Calu3 (cell line): Measurements from ENCODE around the gene MREG. TPM values are rescaled to one million over a fixed set of nuclear protein-coding genes. Genes with fewer than 3 reads are reported as not detected.

Experiments used
- BruUV-seq: library from RNA; stranded (reverse); fragments of 400-500 nt; replicated peaks from 2 replicates; lab custom pipeline; 2021; lab: Mats Ljungman, UMichigan
- CTCF ChIA-PET: fragments of 300-600 bp; sonication (Branson Sonifier 250); formaldehyde crosslinking; loops from one replicate; lab custom pipeline; 2022; ENCODE audit warnings: antibody characterized with exemption; lab: Charles Lee
- DNase-seq: peaks from one replicate; pipeline ENCODE4 v3.0.0; 2022
- H3K27ac Mint-ChIP-seq: one replicate; pipeline ENCODE4 v1.8.0; 2022; ENCODE audit warnings: mixed read lengths; ENCODE audit not compliant: unreplicated experiment
- H3K27me3 Mint-ChIP-seq: one replicate; pipeline ENCODE4 v1.8.0; 2022; ENCODE audit warnings: mixed read lengths; ENCODE audit not compliant: unreplicated experiment
- H3K36me3 Mint-ChIP-seq: one replicate; pipeline ENCODE4 v1.8.0; 2022; ENCODE audit warnings: mild to moderate bottlenecking, moderate library complexity, mixed read lengths; ENCODE audit not compliant: insufficient read depth, unreplicated experiment
- H3K4me1 Mint-ChIP-seq: one replicate; pipeline ENCODE4 v1.8.0; 2022; ENCODE audit warnings: mild to moderate bottlenecking, low read depth, mixed read lengths; ENCODE audit not compliant: unreplicated experiment
- H3K4me3 Mint-ChIP-seq: one replicate; pipeline ENCODE4 v1.8.0; 2022; ENCODE audit warnings: mild to moderate bottlenecking, low read depth, moderate library complexity, mixed read lengths; ENCODE audit not compliant: unreplicated experiment
- H3K9me3 Mint-ChIP-seq: one replicate; pipeline ENCODE4 v1.8.0; 2022; ENCODE audit warnings: low read depth, mixed read lengths; ENCODE audit not compliant: unreplicated experiment
- intact Hi-C: fragments of 100-400 bp; cut with micrococcal nuclease; formaldehyde crosslinking; loops from one replicate; pipeline ENCODE4 v1.10.0; 2022; ENCODE audit not compliant: unreplicated experiment
- total RNA-seq: library from RNA; stranded (reverse); gene quantifications from 2 replicates; pipeline ENCODE4 v1.2.3, GENCODE V29; 2022
- TF ChIP-seq, protein P1 (sequence below): fragments of 200-600 bp; IDR thresholded peaks from one replicate; pipeline ENCODE4 v1.8.0; 2022; ENCODE audit warnings: antibody characterized with exemption; ENCODE audit not compliant: unreplicated experiment

Gene MREG
- total RNA-seq, 1 experiment from 2014 or later, result 29.7 TPM

DNA sequence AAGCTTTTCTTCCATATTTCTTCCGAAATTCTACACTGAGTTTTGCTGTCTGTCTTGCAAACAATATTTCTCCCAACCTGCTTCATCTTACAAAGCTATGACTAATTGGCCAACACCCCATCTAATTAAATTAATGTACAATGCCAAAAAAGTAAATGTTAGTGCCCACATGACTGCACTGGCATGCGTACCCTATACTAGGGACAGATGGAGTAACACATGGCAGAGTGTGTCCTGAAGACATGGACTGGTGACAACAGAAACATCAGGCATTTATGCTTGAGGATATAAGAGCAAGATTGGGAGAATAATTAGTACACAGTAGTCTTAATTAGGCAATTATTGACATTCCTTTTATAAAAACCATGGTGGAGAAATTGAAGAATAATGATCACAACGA lies 66.8 kb downstream of the MREG start:
- peaks cover 7% of the 10 kb centered on the region for H3K4me1 Mint-ChIP-seq
- CTCF ChIA-PET, result no interaction called here
- no peaks in the 10 kb centered on the region for H3K9me3 Mint-ChIP-seq
- no TSS peak for BruUV-seq
- H3K36me3 Mint-ChIP-seq, result peaks cover 6% of the 10 kb centered on the region
- H3K27ac Mint-ChIP-seq, result no peak overlapping the region
- H3K4me3 Mint-ChIP-seq, result no peak overlapping the region
- TF ChIP-seq, protein P1, sequence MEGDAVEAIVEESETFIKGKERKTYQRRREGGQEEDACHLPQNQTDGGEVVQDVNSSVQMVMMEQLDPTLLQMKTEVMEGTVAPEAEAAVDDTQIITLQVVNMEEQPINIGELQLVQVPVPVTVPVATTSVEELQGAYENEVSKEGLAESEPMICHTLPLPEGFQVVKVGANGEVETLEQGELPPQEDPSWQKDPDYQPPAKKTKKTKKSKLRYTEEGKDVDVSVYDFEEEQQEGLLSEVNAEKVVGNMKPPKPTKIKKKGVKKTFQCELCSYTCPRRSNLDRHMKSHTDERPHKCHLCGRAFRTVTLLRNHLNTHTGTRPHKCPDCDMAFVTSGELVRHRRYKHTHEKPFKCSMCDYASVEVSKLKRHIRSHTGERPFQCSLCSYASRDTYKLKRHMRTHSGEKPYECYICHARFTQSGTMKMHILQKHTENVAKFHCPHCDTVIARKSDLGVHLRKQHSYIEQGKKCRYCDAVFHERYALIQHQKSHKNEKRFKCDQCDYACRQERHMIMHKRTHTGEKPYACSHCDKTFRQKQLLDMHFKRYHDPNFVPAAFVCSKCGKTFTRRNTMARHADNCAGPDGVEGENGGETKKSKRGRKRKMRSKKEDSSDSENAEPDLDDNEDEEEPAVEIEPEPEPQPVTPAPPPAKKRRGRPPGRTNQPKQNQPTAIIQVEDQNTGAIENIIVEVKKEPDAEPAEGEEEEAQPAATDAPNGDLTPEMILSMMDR, result no peak
- no peak for DNase-seq
- H3K27me3 Mint-ChIP-seq, result no peaks in the 10 kb centered on the region
- intact Hi-C loops, result no loop called here

DNA sequence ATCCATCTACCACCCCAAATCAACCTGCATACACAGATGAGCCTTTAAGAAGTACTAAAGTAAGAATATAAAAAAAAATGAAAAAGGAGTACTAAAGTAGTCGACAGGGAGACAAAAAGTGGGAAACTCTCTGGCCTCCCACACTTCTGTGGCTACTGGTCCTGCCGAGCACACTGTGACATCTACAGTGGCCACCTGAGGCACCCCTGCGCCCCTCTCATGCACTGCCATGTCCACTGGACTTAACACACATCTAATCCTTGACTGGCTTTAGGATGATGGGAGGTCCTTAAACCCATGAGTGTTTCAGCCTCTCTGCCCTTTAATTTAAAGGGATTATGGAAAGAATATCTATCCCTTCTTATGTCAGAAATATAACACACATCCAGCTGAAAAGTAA lies 71.2 kb downstream of the MREG start:
- TF ChIP-seq, protein P1, result no peak
- intact Hi-C loops, result no loop called here
- Mint-ChIP-seq H3K36me3 (peaks cover 10% of the 10 kb centered on the region), H3K4me3 (no peak overlapping the region), H3K27ac (no peak overlapping the region), H3K9me3 (no peaks in the 10 kb centered on the region), H3K27me3 (no peaks in the 10 kb centered on the region), H3K4me1 (no peaks in the 10 kb centered on the region)
- no TSS peak for BruUV-seq
- CTCF ChIA-PET, result no interaction called here
- no peak for DNase-seq

DNA sequence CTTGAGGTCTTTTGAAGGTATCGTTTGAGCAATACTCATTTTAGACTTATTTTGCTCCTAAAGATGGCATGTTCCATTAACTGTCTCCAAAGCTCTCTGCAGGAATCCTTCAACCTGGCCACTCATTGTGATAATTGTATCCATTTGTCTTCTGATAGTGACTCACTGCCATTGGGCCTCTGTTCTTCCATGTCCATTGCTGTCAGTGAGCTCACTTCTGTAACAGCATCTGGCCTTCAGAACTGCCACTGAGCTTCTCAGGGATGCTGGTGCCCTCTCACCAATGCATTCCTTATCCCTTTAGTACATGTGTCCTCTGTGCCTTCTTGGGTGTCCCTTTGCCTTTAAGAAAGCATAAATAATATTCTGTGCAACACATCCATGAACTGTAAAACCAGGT lies 71.6 kb downstream of the MREG start:
- Mint-ChIP-seq H3K4me1 (no peaks in the 10 kb centered on the region), H3K36me3 (peaks cover 10% of the 10 kb centered on the region), H3K27me3 (no peaks in the 10 kb centered on the region), H3K27ac (no peak overlapping the region), H3K4me3 (no peak overlapping the region), H3K9me3 (no peaks in the 10 kb centered on the region)
- no peak for DNase-seq
- intact Hi-C loops, result no loop called here
- no TSS peak for BruUV-seq
- TF ChIP-seq, protein P1, result no peak
- CTCF ChIA-PET, result no interaction called here

DNA sequence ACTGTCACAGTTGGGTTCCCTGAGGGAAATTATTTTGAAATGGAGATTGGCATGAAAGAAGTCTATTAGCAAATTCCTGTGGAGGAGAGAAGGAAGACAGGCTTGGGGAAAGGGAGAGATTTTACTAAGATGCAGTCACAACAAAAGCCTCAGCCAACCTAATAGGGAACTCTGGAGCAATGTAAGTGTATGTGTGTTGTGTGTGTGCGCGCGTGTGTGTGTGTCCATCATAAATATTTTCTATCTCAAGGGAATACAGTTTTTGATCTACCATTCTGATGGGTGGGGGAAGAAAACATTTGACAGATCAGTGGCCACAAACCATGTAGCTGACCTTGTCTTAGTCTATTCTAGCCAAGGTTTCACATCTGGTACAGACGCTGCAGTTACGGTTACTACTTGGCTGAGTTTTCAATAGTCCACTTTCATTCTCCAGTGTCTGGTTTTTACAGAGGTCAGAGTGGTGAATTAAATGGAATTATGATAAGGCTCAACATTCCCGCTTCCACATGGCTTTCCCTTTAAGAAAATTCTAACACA lies 72.6 kb downstream of the MREG start:
- Mint-ChIP-seq H3K4me3 (no peak overlapping the region), H3K27ac (no peak overlapping the region), H3K4me1 (no peaks in the 10 kb centered on the region), H3K36me3 (peaks cover 10% of the 10 kb centered on the region), H3K27me3 (no peaks in the 10 kb centered on the region), H3K9me3 (no peaks in the 10 kb centered on the region)
- no TSS peak for BruUV-seq
- intact Hi-C loops, result no loop called here
- TF ChIP-seq, protein P1, result no peak
- CTCF ChIA-PET, result no interaction called here
- DNase-seq, result no peak
